AG20443 (cell line): ENCODE results near the gene REXO5.
"Not testable (repeated sequence)": the region's sequence is repeated elsewhere in the genome, so short reads cannot be mapped to it uniquely, and the experiment has no call there.

Experiments used
- DNase-seq: peaks from one replicate; pipeline ENCODE4 v3.0.0; 2012; ENCODE audit warnings: low spot score, mixed read lengths

REXO5 gene

GRCh38 chr16:20803192-20803560 lies 3.2 kb upstream of the REXO5 start:
- no peak for DNase-seq

- no peak for DNase-seq
Observed at GRCh38 chr16:20803561-20804214, 2.6 kb upstream of the REXO5 start.

GRCh38 chr16:20805684-20806167 lies 601 bp upstream of the REXO5 start:
- DNase-seq = not testable (repeated sequence)

GRCh38 chr16:20807862-20808261 lies 1.5 kb downstream of the REXO5 start:
- no peak for DNase-seq

GRCh38 chr16:20811889-20812439 lies 5.6 kb downstream of the REXO5 start:
- no peak for DNase-seq

GRCh38 chr16:20812510-20812909 lies 6.2 kb downstream of the REXO5 start:
- no peak for DNase-seq

GRCh38 chr16:20814784-20815183 lies 8.5 kb downstream of the REXO5 start:
- no peak for DNase-seq

- no peak for DNase-seq
Observed at GRCh38 chr16:20818929-20819585, 12.7 kb downstream of the REXO5 start.

- DNase-seq = no peak
Observed at GRCh38 chr16:20821682-20822081, 15.4 kb downstream of the REXO5 start.

GRCh38 chr16:20822521-20823325 lies 16.4 kb downstream of the REXO5 start:
- no peak for DNase-seq

GRCh38 chr16:20826039-20826566 lies 19.8 kb downstream of the REXO5 start:
- no peak for DNase-seq

- DNase-seq = no peak
Observed at GRCh38 chr16:20829536-20829935, 23.2 kb downstream of the REXO5 start.

- DNase-seq = no peak
Observed at GRCh38 chr16:20830372-20830771, 24.0 kb downstream of the REXO5 start.

- DNase-seq = no peak
Observed at GRCh38 chr16:20833086-20833485, 26.8 kb downstream of the REXO5 start.

GRCh38 chr16:20838240-20838639 lies 31.9 kb downstream of the REXO5 start:
- no peak for DNase-seq

GRCh38 chr16:20839504-20839903 lies 33.2 kb downstream of the REXO5 start:
- no peak for DNase-seq

- no peak for DNase-seq
Observed at GRCh38 chr16:20844054-20844453, 37.7 kb downstream of the REXO5 start.

GRCh38 chr16:20844588-20844987 lies 38.3 kb downstream of the REXO5 start:
- DNase-seq = no peak

- DNase-seq = no peak
Observed at GRCh38 chr16:20846030-20846429, 39.7 kb downstream of the REXO5 start.

- no peak for DNase-seq
Observed at GRCh38 chr16:20846551-20846950, 40.2 kb downstream of the REXO5 start.

GRCh38 chr16:20847550-20847949 lies 41.2 kb downstream of the REXO5 start:
- no peak for DNase-seq
